ENCODE results near the gene NTSR1. TPM values are rescaled to one million over a fixed set of nuclear protein-coding genes. Genes with fewer than 3 reads are reported as not detected.

Gene NTSR1
- total and polyA plus RNA-seq, 2 of the 13 experiments (the other 11 are each of a cell fraction or from before 2014, with no cell fraction given) = 0.09 to 0.12 TPM

DNA sequence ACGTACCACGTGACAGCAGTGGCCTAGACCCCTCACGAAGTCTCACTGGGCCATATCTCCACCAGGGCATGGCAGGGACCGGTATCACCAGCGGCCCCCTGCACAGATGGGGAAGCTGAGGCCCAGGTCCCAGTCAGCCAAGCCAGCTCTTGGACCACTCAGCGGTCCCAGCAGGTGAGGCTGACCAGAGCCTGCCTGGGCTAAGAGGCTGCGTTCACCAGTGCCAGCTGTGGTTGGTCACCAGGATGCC, 85.0 kb downstream of the NTSR1 start (continued):
- TF ChIP-seq, protein P1, sequence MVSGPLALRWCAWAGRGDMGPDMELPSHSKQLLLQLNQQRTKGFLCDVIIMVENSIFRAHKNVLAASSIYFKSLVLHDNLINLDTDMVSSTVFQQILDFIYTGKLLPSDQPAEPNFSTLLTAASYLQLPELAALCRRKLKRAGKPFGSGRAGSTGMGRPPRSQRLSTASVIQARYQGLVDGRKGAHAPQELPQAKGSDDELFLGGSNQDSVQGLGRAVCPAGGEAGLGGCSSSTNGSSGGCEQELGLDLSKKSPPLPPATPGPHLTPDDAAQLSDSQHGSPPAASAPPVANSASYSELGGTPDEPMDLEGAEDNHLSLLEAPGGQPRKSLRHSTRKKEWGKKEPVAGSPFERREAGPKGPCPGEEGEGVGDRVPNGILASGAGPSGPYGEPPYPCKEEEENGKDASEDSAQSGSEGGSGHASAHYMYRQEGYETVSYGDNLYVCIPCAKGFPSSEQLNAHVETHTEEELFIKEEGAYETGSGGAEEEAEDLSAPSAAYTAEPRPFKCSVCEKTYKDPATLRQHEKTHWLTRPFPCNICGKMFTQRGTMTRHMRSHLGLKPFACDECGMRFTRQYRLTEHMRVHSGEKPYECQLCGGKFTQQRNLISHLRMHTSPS (CRISPR knock-in tag; IDR thresholded peaks at IDR 0.05; ENCODE audit: low read depth) = peak; percentile 70; the same call in 1 of the 2 replicates
- TF ChIP-seq ZBTB40 (IDR thresholded peaks at IDR 0.05) = no peak
- peak; percentile 17; the same call in 1 of the 2 replicates for TF ChIP-seq ZBTB40 (CRISPR knock-in tag; IDR thresholded peaks at IDR 0.05)
- 0 out of 2 replicates have a peak, but pooled peaks have one; percentile 30 for TF ChIP-seq HCFC1 (IDR thresholded peaks at IDR 0.05; ENCODE audit: low read depth, low read length)
- 0 out of 2 replicates have a peak, but pooled peaks have one; percentile 15 for TF ChIP-seq ZNF430 (CRISPR knock-in tag; IDR thresholded peaks at IDR 0.05)
- TF ChIP-seq, protein P2, sequence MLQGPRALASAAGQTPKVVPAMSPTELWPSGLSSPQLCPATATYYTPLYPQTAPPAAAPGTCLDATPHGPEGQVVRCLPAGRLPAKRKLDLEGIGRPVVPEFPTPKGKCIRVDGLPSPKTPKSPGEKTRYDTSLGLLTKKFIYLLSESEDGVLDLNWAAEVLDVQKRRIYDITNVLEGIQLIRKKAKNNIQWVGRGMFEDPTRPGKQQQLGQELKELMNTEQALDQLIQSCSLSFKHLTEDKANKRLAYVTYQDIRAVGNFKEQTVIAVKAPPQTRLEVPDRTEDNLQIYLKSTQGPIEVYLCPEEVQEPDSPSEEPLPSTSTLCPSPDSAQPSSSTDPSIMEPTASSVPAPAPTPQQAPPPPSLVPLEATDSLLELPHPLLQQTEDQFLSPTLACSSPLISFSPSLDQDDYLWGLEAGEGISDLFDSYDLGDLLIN (CRISPR knock-in tag; IDR thresholded peaks at IDR 0.05; ENCODE audit: borderline replicate concordance) = peak; percentile 77; the same call in 1 of the 2 replicates
- peak; percentile 95 for TF ChIP-seq ZMYM3 (CRISPR knock-in tag; IDR thresholded peaks at IDR 0.05)
- TF ChIP-seq ZBTB37 (CRISPR knock-in tag; IDR thresholded peaks at IDR 0.05) = no peak
- TF ChIP-seq ZNF776 (CRISPR knock-in tag; IDR thresholded peaks at IDR 0.05) = peak; percentile 72
- TF ChIP-seq ZNF253 (CRISPR knock-in tag; IDR thresholded peaks at IDR 0.05; ENCODE audit: borderline replicate concordance) = no peak
- 0 out of 2 replicates have a peak, but pooled peaks have one; percentile 36 for TF ChIP-seq ZNF674 (CRISPR knock-in tag; IDR thresholded peaks at IDR 0.05; ENCODE audit: low read depth)
- no peak for TF ChIP-seq KLF15 (CRISPR knock-in tag; IDR thresholded peaks at IDR 0.05; ENCODE audit: borderline replicate concordance)
